Right cardiac atrium (tissue), 5 donors: ENCODE results near the gene MXRA7. TPM values are rescaled to one million over a fixed set of nuclear protein-coding genes. Genes with fewer than 3 reads are reported as not detected.

Experiments used
- ATAC-seq, 2 donors: fragments of 200-7000 bp; cut with Tn5 transposase; one replicate each; pipeline versions ENCODE4 v1.8.0 to v1.9.1; 2020; ENCODE audit warnings: moderate library complexity in 2 of 2, mild to moderate bottlenecking in 1 of 2
- DNase-seq, 3 donors: peaks; one replicate each; pipeline ENCODE4 v3.0.0-alpha.2; 2020
- H3K27ac ChIP-seq: one replicate; pipeline ENCODE4 v1.5.1; 2013; ENCODE audit warnings: mild to moderate bottlenecking, low read length, control low read depth, moderate library complexity
- H3K27me3 ChIP-seq: one replicate; pipeline ENCODE4 v1.6.1; 2013; ENCODE audit not compliant: control insufficient read depth, insufficient read depth
- H3K4me1 ChIP-seq: one replicate; pipeline ENCODE4 v1.6.1; 2013; ENCODE audit warnings: low read length; ENCODE audit not compliant: control insufficient read depth, insufficient read depth
- H3K4me3 ChIP-seq: one replicate; pipeline ENCODE4 v1.5.1; 2013; ENCODE audit warnings: low read length, control low read depth
- H3K9me3 ChIP-seq: one replicate; pipeline ENCODE4 v1.6.1; 2013; ENCODE audit warnings: low read length; ENCODE audit not compliant: control insufficient read depth
- WGBS: extraction: QIAGEN DNeasy Blood & Tissue Kit; methylation state at CpG from one replicate; pipeline ENCODE4 v1.1.7; 2013; 5-methylcytosine and 5-hydroxymethylcytosine counted together
- intact Hi-C, 4 donors: fragments of 100-400 bp; cut with DNase I; formaldehyde crosslinking; loops; one replicate each; pipeline versions ENCODE4 v1.11.0 to v1.14.0; 2022 to 2023
- microRNA-seq, 2 donors: library from miRNA; unstranded; fragments of <30 nt; microRNA quantifications; one replicate each; pipeline ENCODE4 v1.2.0, GENCODE V29; 2020 to 2021
- polyA plus RNA-seq: library from polyadenylated mRNA; stranded (reverse); fragments of 200-250 nt; gene quantifications from one replicate; pipeline ENCODE4 v1.2.3, GENCODE V29; 2013
- total RNA-seq, 4 donors: library from RNA; stranded (reverse); fragmentation: NEBNext Ultra II Directional; extraction: Animal tissue kit (Norgen Biotek cat#: 25700); gene quantifications; one replicate each; pipeline ENCODE4 v1.2.1, GENCODE V29; 2021
- donor health status: healthy with polysubstance abuse.
- donor health status: DM: no; HTN: yes; CAD: no.
- donor health status: DM: no; HTN: no; CAD: no.
- donor health status: DM: no; HTN: yes; CAD: no; lungs with severe emphysema.
- donor health status: DM: yes; HTN: yes; CAD: no.

Gene MXRA7
- total and polyA plus RNA-seq, 5 donors, result 461 to 558 (median 504) TPM

DNA sequence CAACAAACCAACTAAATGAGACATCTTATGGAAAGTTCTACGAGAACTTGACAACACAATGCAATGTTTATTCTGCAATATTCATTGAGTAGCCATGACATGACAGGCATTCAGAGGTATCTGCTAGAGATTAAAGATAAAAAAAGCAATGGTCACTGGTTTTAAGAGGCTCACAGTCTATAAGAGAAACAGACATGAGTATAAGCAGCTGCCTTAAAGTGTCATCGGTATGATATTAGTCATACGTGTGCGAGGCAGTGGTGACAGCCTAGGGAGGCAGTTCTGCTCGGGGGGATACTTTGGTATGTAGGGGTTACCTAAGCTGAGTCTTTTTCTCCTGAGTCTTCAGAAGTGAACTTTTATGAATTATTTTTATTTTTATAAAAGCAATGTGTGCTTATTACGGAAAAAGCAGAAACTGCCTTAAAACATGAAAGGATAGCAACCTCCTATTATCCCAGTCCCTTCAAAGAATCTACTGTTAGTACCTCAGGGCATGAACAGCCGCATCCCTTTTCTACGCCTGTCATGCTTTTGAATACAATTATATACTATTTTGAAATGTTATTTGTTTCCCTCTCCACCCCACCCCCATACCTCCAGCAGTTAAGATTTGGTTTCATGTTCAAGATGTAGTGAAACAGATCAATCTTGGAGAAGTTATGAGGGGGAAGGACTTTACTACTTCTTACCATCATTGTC is 75.0 kb downstream of the MXRA7 start:
- intact Hi-C loops, result no loop called here
- no peak for ATAC-seq

DNA sequence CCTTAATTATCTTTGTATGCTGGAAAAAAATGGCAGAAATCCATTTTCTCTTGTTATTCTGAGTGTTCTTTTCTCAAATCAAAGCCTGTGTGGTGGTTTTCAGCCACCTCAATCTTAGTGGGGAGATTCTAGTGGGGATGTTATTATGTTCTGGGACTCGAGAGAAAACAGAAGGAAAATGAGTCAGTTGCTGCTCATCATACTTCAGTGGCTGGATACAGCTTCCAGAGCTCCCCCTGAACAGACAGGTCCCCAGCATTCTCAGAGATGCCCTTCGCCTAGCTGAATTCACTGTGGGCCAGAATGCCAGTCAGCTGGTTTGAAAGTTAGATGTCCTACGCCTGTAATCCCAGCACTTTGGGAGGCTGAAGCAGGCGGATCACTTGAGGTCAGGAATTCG is 75.7 kb downstream of the MXRA7 start:
- Histone ChIP-seq H3K9me3 (no peaks in the 10 kb centered on the region), H3K4me1 (no peaks in the 10 kb centered on the region), H3K27me3 (no peaks in the 10 kb centered on the region), H3K27ac (no peak overlapping the region), H3K4me3 (no peak overlapping the region)
- intact Hi-C loops, result no loop called here
- no peak for ATAC-seq
- no peak for DNase-seq
- WGBS, result 89% methylated on average over 5 of the region's 5 CpGs

More for the DNA sequence above, 75.0 kb downstream of the MXRA7 start:
- Histone ChIP-seq H3K4me3 (no peak overlapping the region), H3K27me3 (no peaks in the 10 kb centered on the region), H3K27ac (no peak overlapping the region), H3K9me3 (no peaks in the 10 kb centered on the region), H3K4me1 (no peaks in the 10 kb centered on the region)
- no peak for DNase-seq
- 71% methylated on average over 8 of the region's 8 CpGs for WGBS

DNA sequence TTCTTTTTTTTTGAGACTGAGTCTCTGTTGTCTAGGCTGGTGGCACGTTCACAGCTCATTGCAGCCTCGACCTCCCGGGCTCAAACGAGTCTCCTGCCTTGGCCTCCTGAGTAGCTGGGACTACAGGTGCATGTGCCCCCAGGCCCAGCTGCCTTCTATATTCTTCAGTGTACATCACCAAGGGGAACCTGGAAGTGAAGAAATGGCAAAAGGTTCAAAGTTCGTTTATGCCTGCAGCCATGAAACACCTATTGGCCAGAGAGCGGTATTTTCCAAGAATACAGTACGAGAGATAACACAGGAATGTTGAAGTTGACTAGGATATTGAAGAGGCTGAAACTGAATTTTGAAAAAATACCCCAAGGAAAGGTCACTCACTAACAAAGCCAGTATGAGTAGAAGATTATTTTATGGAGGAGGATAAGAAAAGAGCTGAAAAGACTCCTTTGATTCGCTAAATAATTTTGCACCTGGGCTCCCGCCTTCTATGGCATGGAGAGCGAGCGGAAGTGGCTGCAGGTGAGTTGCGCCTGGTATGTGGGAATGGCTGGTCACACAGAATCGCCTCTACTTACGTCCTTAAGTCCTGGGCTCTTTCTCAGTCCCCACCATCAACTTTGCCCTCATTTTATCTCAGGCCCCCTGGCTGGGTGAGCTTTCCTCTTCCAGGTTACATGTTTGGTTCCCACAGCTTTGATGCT is 77.0 kb downstream of the MXRA7 start:
- H3K4me1 ChIP-seq, result no peaks in the 10 kb centered on the region
- H3K27ac ChIP-seq, result no peak overlapping the region
- intact Hi-C loops, result no loop called here
- ATAC-seq (no peak), DNase-seq (no peak)
- whole genome bisulfite sequencing, result 88% methylated on average over 14 of the region's 14 CpGs
- no peak overlapping the region for H3K4me3 ChIP-seq
- no peaks in the 10 kb centered on the region for H3K27me3 ChIP-seq
- H3K9me3 ChIP-seq, result no peaks in the 10 kb centered on the region

DNA sequence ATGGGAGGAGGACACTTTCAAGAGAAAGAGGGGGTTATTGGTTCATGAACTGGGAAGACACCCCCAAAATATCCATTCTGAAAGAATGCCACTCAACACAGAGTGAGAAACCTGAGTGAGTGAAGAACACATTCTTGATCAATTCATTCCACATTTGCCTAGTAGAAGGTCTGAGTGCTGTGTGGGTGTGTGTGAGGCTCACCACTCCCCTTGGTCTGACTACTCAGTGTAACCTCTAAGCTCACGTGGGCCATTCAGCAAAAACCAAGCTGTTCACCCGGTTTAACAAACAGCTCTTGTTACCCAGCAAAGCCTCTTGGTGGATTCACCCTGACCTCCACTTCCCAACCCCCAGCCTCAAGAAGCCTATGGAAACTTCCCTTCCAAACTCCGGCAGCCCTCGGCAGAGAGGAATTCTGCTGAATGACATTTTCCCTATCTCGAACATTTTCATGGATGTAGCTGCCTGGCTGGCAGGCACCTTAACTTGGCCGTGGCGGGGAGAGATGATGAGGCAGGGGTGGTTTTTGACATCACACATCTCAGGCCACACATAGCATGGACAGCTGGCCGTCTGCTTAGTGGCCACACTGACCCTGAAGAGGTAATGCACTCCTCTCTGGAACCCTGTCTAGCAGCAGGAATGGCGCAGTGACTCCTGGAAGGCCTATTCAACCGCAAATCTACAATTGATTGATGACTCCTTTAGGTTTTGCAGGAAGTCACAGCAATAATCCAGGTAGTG is 78.8 kb downstream of the MXRA7 start:
- ATAC-seq, result no peak
- DNase-seq, result no peak
- H3K9me3 ChIP-seq, result no peaks in the 10 kb centered on the region
- H3K27me3 ChIP-seq, result no peaks in the 10 kb centered on the region
- intact Hi-C loops, result no loop called here
- H3K4me1 ChIP-seq, result no peaks in the 10 kb centered on the region
- whole genome bisulfite sequencing, result 72% methylated on average over 10 of the region's 10 CpGs
- H3K27ac ChIP-seq, result no peak overlapping the region
- H3K4me3 ChIP-seq, result no peak overlapping the region

DNA sequence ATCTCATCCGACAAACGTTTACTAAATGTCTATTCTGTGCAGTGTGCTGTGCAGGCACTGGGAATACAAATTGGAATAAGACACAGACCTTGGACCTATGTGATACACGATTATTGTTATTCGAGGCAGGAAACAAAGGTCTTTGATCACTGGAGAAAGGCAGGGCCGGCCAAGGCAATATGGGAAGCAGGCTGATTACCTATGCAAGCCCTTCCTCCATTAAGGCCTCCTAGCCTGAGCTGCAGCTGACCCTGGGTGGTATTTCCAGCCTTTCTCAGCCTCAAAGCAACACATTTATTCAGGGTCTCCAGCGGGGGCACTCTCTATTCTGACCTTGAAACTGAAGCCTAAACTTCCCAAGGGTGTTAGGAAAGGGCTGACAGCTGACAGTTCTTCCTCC is 80.6 kb downstream of the MXRA7 start:
- ATAC-seq (no peak), DNase-seq (peak in 1 of 3 donors; percentile 16)
- no peaks in the 10 kb centered on the region for H3K9me3 ChIP-seq
- H3K4me3 ChIP-seq, result no peak overlapping the region
- intact Hi-C loops, result no loop called here
- WGBS, result 70% methylated on average over 6 of the region's 6 CpGs
- H3K27me3 ChIP-seq, result no peaks in the 10 kb centered on the region
- H3K4me1 ChIP-seq, result no peaks in the 10 kb centered on the region
- no peak overlapping the region for H3K27ac ChIP-seq

Small RNA genes lying within 50 kb of the gene (microRNA-seq; reads per million reads assigned to microRNA genes)
- 0 to 1.3 reads per million in 2 donors for gene MIR636

Other genes starting within 250 kb of the MXRA7 start
- gene AANAT, start 243.4 kb downstream of the MXRA7 start, total RNA-seq, result not detected
- not detected for gene AANAT, start 243.4 kb downstream of the MXRA7 start, polyA plus RNA-seq
- 10 to 100 TPM; 10.2 to 16.4 (median 12.8) TPM for gene RHBDF2, start 209.5 kb downstream of the MXRA7 start, total RNA-seq
- 11.2 TPM for gene RHBDF2, start 209.5 kb downstream of the MXRA7 start, polyA plus RNA-seq
- gene CYGB, start 173.3 kb downstream of the MXRA7 start, total RNA-seq, result 10 to 100 TPM; 46.6 to 83.9 (median 67.3) TPM
- 58.7 TPM for gene CYGB, start 173.3 kb downstream of the MXRA7 start, polyA plus RNA-seq
- gene PRCD, start 170.9 kb downstream of the MXRA7 start, total RNA-seq, result 10 to 100 TPM in 3 of 4 donors, 1 to 10 TPM in 1; 6.1 to 11.6 (median 10.9) TPM
- gene PRCD, start 170.9 kb downstream of the MXRA7 start, polyA plus RNA-seq, result 9.8 TPM
- 1 to 10 TPM; 4.0 to 5.8 (median 5.5) TPM for gene ST6GALNAC2, start 125.1 kb downstream of the MXRA7 start, total RNA-seq
- gene ST6GALNAC2, start 125.1 kb downstream of the MXRA7 start, polyA plus RNA-seq, result 4.2 TPM
- 1 to 10 TPM; 2.4 to 5.0 (median 3.2) TPM for gene ST6GALNAC1, start 67.2 kb downstream of the MXRA7 start, total RNA-seq
- 2.5 TPM for gene ST6GALNAC1, start 67.2 kb downstream of the MXRA7 start, polyA plus RNA-seq
- 10 to 100 TPM; 44.7 to 58.8 (median 57.2) TPM for gene JMJD6, start 15.6 kb upstream of the MXRA7 start, total RNA-seq
- 36.7 TPM for gene JMJD6, start 15.6 kb upstream of the MXRA7 start, polyA plus RNA-seq
- gene METTL23, start 15.9 kb upstream of the MXRA7 start, total RNA-seq, result 10 to 100 TPM; 24.1 to 28.5 (median 25.6) TPM
- 32.5 TPM for gene METTL23, start 15.9 kb upstream of the MXRA7 start, polyA plus RNA-seq
- 100 to 1,000 TPM in 1 of 4 donors, 10 to 100 TPM in 3; 79.0 to 113 (median 91.3) TPM for gene SRSF2, start 26.4 kb upstream of the MXRA7 start, total RNA-seq
- 82.5 TPM for gene SRSF2, start 26.4 kb upstream of the MXRA7 start, polyA plus RNA-seq
- 10 to 100 TPM; 23.6 to 40.2 (median 31.5) TPM for gene MFSD11, start 27.2 kb upstream of the MXRA7 start, total RNA-seq
- 16.2 TPM for gene MFSD11, start 27.2 kb upstream of the MXRA7 start, polyA plus RNA-seq
- gene MGAT5B, start 157.4 kb upstream of the MXRA7 start, total RNA-seq, result under 1 TPM in 1 of 4 donors, not detected in 3; 0.12 TPM
- gene MGAT5B, start 157.4 kb upstream of the MXRA7 start, polyA plus RNA-seq, result 0.05 TPM